H1 (cell line): Measurements from ENCODE around the gene KMT2A. TPM values are rescaled to one million over a fixed set of nuclear protein-coding genes. Genes with fewer than 3 reads are reported as not detected.

Experiments
- CTCF ChIA-PET: fragments of 300-600 bp; sonication (Branson Sonifier 250); formaldehyde crosslinking; loops from one replicate; lab custom pipeline; 2021; ENCODE audit not compliant: partially characterized antibody; lab: Charles Lee
- POLR2A ChIA-PET: fragments of 300-600 bp; sonication (Branson Sonifier 250); formaldehyde crosslinking; loops from one replicate; lab custom pipeline; 2021; ENCODE audit warnings: inconsistent platforms; ENCODE audit not compliant: partially characterized antibody; lab: Charles Lee
- DNase-seq, 2 experiments: peaks; one replicate each; pipeline versions ENCODE4 v3.0.0 to v3.0.0-alpha.2; 2010 to 2022; ENCODE audit warnings: low spot score in 2 of 2, low read depth in 1 of 2, mixed read lengths in 1 of 2
- FAIRE-seq: peaks from 2 replicates; lab custom pipeline; 2011; peaks lifted over from hg19 to GRCh38; lab: Jason Lieb, UNC
- H2AFZ ChIP-seq: 2 replicates; pipeline ENCODE4 v1.8.1; 2012; ENCODE audit warnings: low read length, inconsistent platforms
- H2AK5ac ChIP-seq: 2 replicates; pipeline ENCODE4 v1.6.1; 2013; ENCODE audit warnings: low read depth, low read length
- H2BK120ac ChIP-seq: replicated peaks from 2 replicates; pipeline ENCODE3; 2013; ENCODE audit warnings: low read depth, low read length, inconsistent platforms
- H2BK12ac ChIP-seq: 2 replicates; pipeline ENCODE4 v1.6.1; 2013; ENCODE audit warnings: low read depth, low read length
- H2BK15ac ChIP-seq: 2 replicates; pipeline ENCODE4 v1.6.1; 2013; ENCODE audit warnings: low read length
- H2BK20ac ChIP-seq: 2 replicates; pipeline ENCODE4 v1.6.1; 2013; ENCODE audit warnings: low read length
- H2BK5ac ChIP-seq: 2 replicates; pipeline ENCODE4 v1.6.1; 2013; ENCODE audit warnings: low read depth, low read length
- H3K14ac ChIP-seq: 2 replicates; pipeline ENCODE4 v1.6.1; 2013; ENCODE audit warnings: inconsistent platforms; ENCODE audit not compliant: insufficient read length
- H3K18ac ChIP-seq: 2 replicates; pipeline ENCODE4 v1.6.1; 2013; ENCODE audit warnings: low read length; ENCODE audit errors: extremely low read depth
- H3K23ac ChIP-seq: 2 replicates; pipeline ENCODE4 v1.6.1; 2013; ENCODE audit warnings: inconsistent platforms; ENCODE audit not compliant: insufficient read length
- H3K23me2 ChIP-seq: 2 replicates; pipeline ENCODE4 v1.6.1; 2013; ENCODE audit warnings: low read depth, low read length
- H3K27ac ChIP-seq: 2 replicates; pipeline ENCODE4 v1.6.1; 2011; ENCODE audit warnings: low read depth, low read length, inconsistent platforms
- H3K27me3 ChIP-seq, 4 experiments: replicated peaks in 1 of 4; 1 replicate in 1 of 4; 2 replicates in 3 of 4; pipeline versions ENCODE4 v1.6.1 to v1.8.1; 2011 to 2013; ENCODE audit warnings: low read length in 3 of 4, mild to moderate bottlenecking in 3 of 4, inconsistent platforms in 2 of 4, mixed read lengths in 2 of 4, moderate library complexity in 1 of 4; ENCODE audit not compliant: control insufficient read depth in 3 of 4, insufficient read depth in 3 of 4; ENCODE audit errors: extremely low read depth in 1 of 4
- H3K36me3 ChIP-seq, 4 experiments: 2 replicates each; pipeline versions ENCODE4 v1.6.1 to v1.8.1; 2011 to 2013; ENCODE audit warnings: mild to moderate bottlenecking in 4 of 4, low read length in 3 of 4, moderate library complexity in 2 of 4, control low read depth in 1 of 4, inconsistent platforms in 1 of 4; ENCODE audit not compliant: insufficient read depth in 4 of 4, control insufficient read depth in 2 of 4
- H3K4ac ChIP-seq: replicated peaks from 2 replicates; pipeline ENCODE3; 2013; ENCODE audit warnings: low read length, low read depth, mixed read lengths, inconsistent platforms; ENCODE audit not compliant: insufficient read length
- H3K4me1 ChIP-seq, 4 experiments: replicated peaks in 1 of 4; 1 replicate in 1 of 4; 2 replicates in 3 of 4; pipeline versions ENCODE4 v1.6.1 to v1.8.1; 2011 to 2013; ENCODE audit warnings: low read length in 3 of 4, inconsistent platforms in 2 of 4, mixed read lengths in 1 of 4; ENCODE audit not compliant: insufficient read depth in 4 of 4, control insufficient read depth in 3 of 4
- H3K4me2 ChIP-seq, 2 experiments: 2 replicates each; pipeline versions ENCODE4 v1.6.1 to v1.8.1; 2011 to 2013; ENCODE audit warnings: low read depth in 2 of 2, low read length in 2 of 2, control low read depth in 1 of 2, inconsistent platforms in 1 of 2, mild to moderate bottlenecking in 1 of 2; ENCODE audit not compliant: insufficient read depth in 1 of 2
- H3K4me3 ChIP-seq, 4 experiments: fragments of 200-600, 300-600 bp in 1 of 4; sonication (generic), shearing (Covaris generic), sonication (Bioruptor Twin) in 1 of 4; 2 replicates each; pipeline versions ENCODE4 v1.5.1 to v1.8.1; 2011 to 2016; ENCODE audit warnings: low read length in 4 of 4, low read depth in 3 of 4, control low read depth in 2 of 4, inconsistent platforms in 2 of 4, mild to moderate bottlenecking in 2 of 4, mixed read lengths in 1 of 4, moderate library complexity in 1 of 4; ENCODE audit not compliant: insufficient read depth in 2 of 4; ENCODE audit errors: extremely low read depth in 1 of 4
- H3K56ac ChIP-seq: replicated peaks from 2 replicates; pipeline ENCODE3; 2013; ENCODE audit warnings: low read depth, mild to moderate bottlenecking, mixed read lengths, low read length, inconsistent platforms; ENCODE audit not compliant: insufficient read length
- H3K79me1 ChIP-seq: 2 replicates; pipeline ENCODE4 v1.6.1; 2013; ENCODE audit warnings: low read depth, low read length, control low read depth
- H3K79me2 ChIP-seq, 2 experiments: 2 replicates each; pipeline versions ENCODE4 v1.6.1 to v1.8.1; 2012 to 2013; ENCODE audit warnings: low read length in 2 of 2, mild to moderate bottlenecking in 2 of 2, inconsistent platforms in 1 of 2; ENCODE audit not compliant: insufficient read depth in 2 of 2, control insufficient read depth in 1 of 2
- H3K9ac ChIP-seq, 4 experiments: replicated peaks in 1 of 4; 1 replicate in 1 of 4; 2 replicates in 3 of 4; pipeline versions ENCODE4 v1.6.1 to v1.8.1; 2011 to 2013; ENCODE audit warnings: low read depth in 3 of 4, low read length in 3 of 4, control low read depth in 2 of 4, mild to moderate bottlenecking in 2 of 4, moderate library complexity in 2 of 4, inconsistent platforms in 1 of 4; ENCODE audit errors: extremely low read depth in 1 of 4
- H3K9me3 ChIP-seq, 2 experiments: 2 replicates each; pipeline versions ENCODE4 v1.6.1 to v1.8.1; 2012 to 2013; ENCODE audit warnings: mild to moderate bottlenecking in 2 of 2, moderate library complexity in 2 of 2, control low read depth in 1 of 2, inconsistent platforms in 1 of 2, low read depth in 1 of 2, low read length in 1 of 2, mixed read lengths in 1 of 2; ENCODE audit not compliant: insufficient read depth in 2 of 2
- H4K20me1 ChIP-seq, 2 experiments: replicated peaks in 1 of 2; 2 replicates each; pipeline versions ENCODE3 to v1.8.1; 2011 to 2013; ENCODE audit warnings: inconsistent platforms in 2 of 2, low read length in 2 of 2, mild to moderate bottlenecking in 1 of 2; ENCODE audit not compliant: insufficient read depth in 2 of 2, control insufficient read depth in 1 of 2
- H4K5ac ChIP-seq: 2 replicates; pipeline ENCODE4 v1.6.1; 2013; ENCODE audit warnings: low read length, low read depth, mixed read lengths, inconsistent platforms; ENCODE audit not compliant: insufficient read length
- H4K8ac ChIP-seq: 2 replicates; pipeline ENCODE4 v1.8.0; 2013; ENCODE audit warnings: mild to moderate bottlenecking, moderate library complexity, low read length, inconsistent platforms; ENCODE audit not compliant: insufficient read depth; ENCODE audit errors: extremely low read depth
- H4K91ac ChIP-seq: replicated peaks from 2 replicates; pipeline ENCODE3; 2013; ENCODE audit warnings: low read length, mixed read lengths, inconsistent platforms; ENCODE audit not compliant: insufficient read length
- CREB1 ChIP-seq: IDR thresholded peaks from 2 replicates; pipeline ENCODE4 v1.6.1; 2012; ENCODE audit warnings: inconsistent platforms
- RBBP5 ChIP-seq: IDR thresholded peaks from 2 replicates; pipeline ENCODE4 v1.7.1; 2012; ENCODE audit warnings: low read depth, mild to moderate bottlenecking, inconsistent platforms, low read length, moderate library complexity, borderline replicate concordance
- SRF ChIP-seq: IDR thresholded peaks from 2 replicates; pipeline ENCODE4 v1.6.1; 2011; ENCODE audit warnings: mild to moderate bottlenecking, low read depth, low read length, moderate library complexity
- TAF7 ChIP-seq: optimal IDR thresholded peaks from 2 replicates; pipeline ENCODE3; 2011; ENCODE audit warnings: low read depth, mild to moderate bottlenecking, inconsistent platforms, low read length, moderate library complexity, borderline replicate concordance
- WGBS, 2 experiments: shearing (Covaris generic) in 1 of 2; methylation state at CpG; one replicate each; pipeline versions ENCODE4 v1.1.6 to v1.1.7; 2013 to 2015; ENCODE audit warnings: low lambda C conversion rate in 2 of 2, mixed read lengths in 2 of 2, inconsistent platforms in 1 of 2, low coverage in 1 of 2, missing lambda C conversion rate in 1 of 2; ENCODE audit not compliant: insufficient replicate concordance in 2 of 2, insufficient coverage in 1 of 2, insufficient read length in 1 of 2; ENCODE audit errors: extremely low coverage in 1 of 2, missing lambda C conversion rate in 1 of 2; 5-methylcytosine and 5-hydroxymethylcytosine counted together
- polyA plus RNA-seq, 7 experiments: library from polyadenylated mRNA; depleted of rRNA in 3 of 7; stranded (reverse) in 5 of 7; unstranded in 2 of 7; fragments of >200 nt in 5 of 7; fragments of 200-250 nt in 2 of 7; gene quantifications; 1 replicate in 5 of 7; 2 replicates in 1 of 7; 4 replicates in 1 of 7; pipeline versions ENCODE4 v1.2.1 to v1.2.3, GENCODE V29; 2011 to 2013; ENCODE audit warnings: missing spikeins in 2 of 7, mixed read lengths in 2 of 7
- total RNA-seq: library from RNA; stranded (reverse); fragmentation: NEBNext Ultra II Directional; extraction: Animal tissue kit (Norgen Biotek cat#: 25700); gene quantifications from 2 replicates; pipeline ENCODE4 v1.2.1, GENCODE V29; 2021

Gene KMT2A
- total and polyA plus RNA-seq, 2 of the 8 experiments (the other 6 are each of a cell fraction or from before 2014, with no cell fraction given) = 35.9 to 62.1 TPM

DNA sequence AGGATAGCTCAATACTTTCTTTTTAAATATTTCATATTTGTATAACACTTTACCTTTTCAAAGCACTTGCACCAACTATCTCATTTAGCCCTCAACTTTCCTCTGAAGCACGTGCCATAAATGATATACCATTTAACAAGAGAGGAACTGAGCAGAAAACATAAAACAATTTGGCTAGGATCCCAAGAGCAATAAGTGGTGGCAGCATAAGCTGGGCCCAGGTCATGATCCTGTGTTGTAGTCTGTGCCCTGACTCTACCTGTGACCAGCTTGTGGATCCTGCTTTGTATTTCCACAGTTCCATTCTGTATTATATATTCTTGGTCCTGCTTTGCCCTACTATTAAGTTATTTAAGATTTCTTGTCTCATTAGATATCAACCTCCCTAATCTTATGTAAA is 23.4 kb upstream of the KMT2A start:
- POLR2A ChIA-PET = interaction anchor here (0.8 to 2.4 kb wide), 5 partner anchors 10 to 38 kb away, joined by 3 to 13 read pairs (median 4); partner anchors contain the start of gene KMT2A
- H3K14ac ChIP-seq = no peak overlapping the region
- H2BK120ac ChIP-seq = no peak overlapping the region
- H4K8ac ChIP-seq = no peak overlapping the region
- no peak overlapping the region for H3K18ac ChIP-seq
- no peak overlapping the region for H3K27ac ChIP-seq
- H3K4me2 ChIP-seq = no peak overlapping the region
- no peaks in the 10 kb centered on the region for H3K79me1 ChIP-seq
- H2BK20ac ChIP-seq = no peak overlapping the region
- H3K4ac ChIP-seq = no peak overlapping the region
- CTCF ChIA-PET = interaction anchor here (0.8 to 1.2 kb wide), 3 partner anchors 12 to 25 kb away, joined by 3 to 4 read pairs (median 3); no protein-coding TSS in a partner anchor
- no peak for FAIRE-seq
- H3K4me3 ChIP-seq = no peak overlapping the region
- no peak overlapping the region for H2BK15ac ChIP-seq
- H4K5ac ChIP-seq = no peak overlapping the region
- no peak for TF ChIP-seq RBBP5
- TF ChIP-seq CREB1 = no peak
- no peak for TF ChIP-seq TAF7
- TF ChIP-seq SRF = no peak
- no peak overlapping the region for H2AFZ ChIP-seq
- H3K27me3 ChIP-seq = no peaks in the 10 kb centered on the region
- WGBS, 2 experiments = 96% methylated on average over 1 of the region's 1 CpG; no CpG with 5 or more reads in 1 of the 2 experiments
- peaks cover 0 to 16% (median 1%) of the 10 kb centered on the region in 4 experiments; a peak in 3 of 8 replicates for H3K36me3 ChIP-seq
- H3K9ac ChIP-seq = no peak overlapping the region
- H4K91ac ChIP-seq = no peak overlapping the region
- no peaks in the 10 kb centered on the region for H3K23me2 ChIP-seq
- no peak overlapping the region for H3K23ac ChIP-seq
- peaks cover 0 to 3% of the 10 kb centered on the region in 2 experiments; a peak in 1 of 4 replicates for H3K79me2 ChIP-seq
- H2AK5ac ChIP-seq = no peak overlapping the region
- peaks cover 0 to 4% (median 2%) of the 10 kb centered on the region in 4 experiments; a peak in 3 of 7 replicates for H3K4me1 ChIP-seq
- H2BK5ac ChIP-seq = no peak overlapping the region
- no peak overlapping the region for H3K56ac ChIP-seq
- DNase-seq = no peak
- H2BK12ac ChIP-seq = no peak overlapping the region
- no peaks in the 10 kb centered on the region for H3K9me3 ChIP-seq
- peaks cover 0 to 2% of the 10 kb centered on the region in 2 experiments for H4K20me1 ChIP-seq
